ENCODE data around the gene PITPNM1.
A peak's percentile ranks its signal among the peaks of the same experiment; 100 is the strongest.

PITPNM1 gene

GRCh38 chr11:67492801-67493547 lies 12.2 kb downstream of the PITPNM1 start (continued):
- TF ChIP-seq PPARA (CRISPR knock-in tag; IDR thresholded peaks at IDR 0.05; ENCODE audit: borderline replicate concordance) (no peak), CSDC2 (CRISPR knock-in tag; IDR thresholded peaks at IDR 0.05) (no peak)
- TF ChIP-seq, protein P1, sequence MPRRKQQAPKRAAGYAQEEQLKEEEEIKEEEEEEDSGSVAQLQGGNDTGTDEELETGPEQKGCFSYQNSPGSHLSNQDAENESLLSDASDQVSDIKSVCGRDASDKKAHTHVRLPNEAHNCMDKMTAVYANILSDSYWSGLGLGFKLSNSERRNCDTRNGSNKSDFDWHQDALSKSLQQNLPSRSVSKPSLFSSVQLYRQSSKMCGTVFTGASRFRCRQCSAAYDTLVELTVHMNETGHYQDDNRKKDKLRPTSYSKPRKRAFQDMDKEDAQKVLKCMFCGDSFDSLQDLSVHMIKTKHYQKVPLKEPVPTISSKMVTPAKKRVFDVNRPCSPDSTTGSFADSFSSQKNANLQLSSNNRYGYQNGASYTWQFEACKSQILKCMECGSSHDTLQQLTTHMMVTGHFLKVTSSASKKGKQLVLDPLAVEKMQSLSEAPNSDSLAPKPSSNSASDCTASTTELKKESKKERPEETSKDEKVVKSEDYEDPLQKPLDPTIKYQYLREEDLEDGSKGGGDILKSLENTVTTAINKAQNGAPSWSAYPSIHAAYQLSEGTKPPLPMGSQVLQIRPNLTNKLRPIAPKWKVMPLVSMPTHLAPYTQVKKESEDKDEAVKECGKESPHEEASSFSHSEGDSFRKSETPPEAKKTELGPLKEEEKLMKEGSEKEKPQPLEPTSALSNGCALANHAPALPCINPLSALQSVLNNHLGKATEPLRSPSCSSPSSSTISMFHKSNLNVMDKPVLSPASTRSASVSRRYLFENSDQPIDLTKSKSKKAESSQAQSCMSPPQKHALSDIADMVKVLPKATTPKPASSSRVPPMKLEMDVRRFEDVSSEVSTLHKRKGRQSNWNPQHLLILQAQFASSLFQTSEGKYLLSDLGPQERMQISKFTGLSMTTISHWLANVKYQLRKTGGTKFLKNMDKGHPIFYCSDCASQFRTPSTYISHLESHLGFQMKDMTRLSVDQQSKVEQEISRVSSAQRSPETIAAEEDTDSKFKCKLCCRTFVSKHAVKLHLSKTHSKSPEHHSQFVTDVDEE (CRISPR knock-in tag; IDR thresholded peaks at IDR 0.05): no peak

DNA sequence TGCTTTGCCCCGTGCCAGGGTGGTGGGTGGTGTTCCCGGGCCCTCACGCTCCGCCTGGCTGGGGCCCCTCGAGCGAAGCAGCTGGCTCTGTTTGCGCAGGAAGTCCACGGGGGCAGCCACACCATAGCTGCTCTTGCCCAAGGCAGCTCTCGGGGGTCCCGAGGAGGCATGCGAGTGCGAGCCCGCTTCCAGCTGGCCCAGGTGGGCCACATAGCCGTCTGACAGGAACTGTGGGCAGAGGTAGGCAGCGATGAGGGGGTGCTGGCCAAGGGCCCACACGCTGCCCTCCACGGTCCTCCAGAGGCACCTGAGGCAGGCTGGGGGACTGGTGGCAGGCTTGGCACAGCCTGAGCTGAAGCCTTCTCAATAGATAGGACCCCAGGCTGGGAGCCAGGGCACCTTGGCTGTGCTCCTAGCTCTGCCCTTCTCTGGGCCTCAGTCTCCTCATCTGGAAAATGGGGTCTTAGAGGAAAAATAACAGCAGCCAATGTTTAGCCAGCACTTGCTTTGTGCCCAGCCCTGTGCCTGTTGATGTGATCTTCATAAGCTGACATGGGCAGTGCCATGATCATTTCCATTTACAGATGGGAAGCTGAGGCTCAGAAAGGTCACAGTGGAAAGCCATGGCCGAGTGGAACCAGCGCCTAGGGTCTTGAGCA lies 13.0 kb downstream of the PITPNM1 start:
- no peak for TF ChIP-seq RARB (CRISPR knock-in tag; IDR thresholded peaks at IDR 0.05)
- no peak for TF ChIP-seq CSDC2 (CRISPR knock-in tag; IDR thresholded peaks at IDR 0.05)
- no peak for TF ChIP-seq ZNF70 (CRISPR knock-in tag; IDR thresholded peaks at IDR 0.05)
- no peak for TF ChIP-seq ARNTL (CRISPR knock-in tag; IDR thresholded peaks at IDR 0.05; ENCODE audit: borderline replicate concordance, low read depth)
- TF ChIP-seq, protein P2, sequence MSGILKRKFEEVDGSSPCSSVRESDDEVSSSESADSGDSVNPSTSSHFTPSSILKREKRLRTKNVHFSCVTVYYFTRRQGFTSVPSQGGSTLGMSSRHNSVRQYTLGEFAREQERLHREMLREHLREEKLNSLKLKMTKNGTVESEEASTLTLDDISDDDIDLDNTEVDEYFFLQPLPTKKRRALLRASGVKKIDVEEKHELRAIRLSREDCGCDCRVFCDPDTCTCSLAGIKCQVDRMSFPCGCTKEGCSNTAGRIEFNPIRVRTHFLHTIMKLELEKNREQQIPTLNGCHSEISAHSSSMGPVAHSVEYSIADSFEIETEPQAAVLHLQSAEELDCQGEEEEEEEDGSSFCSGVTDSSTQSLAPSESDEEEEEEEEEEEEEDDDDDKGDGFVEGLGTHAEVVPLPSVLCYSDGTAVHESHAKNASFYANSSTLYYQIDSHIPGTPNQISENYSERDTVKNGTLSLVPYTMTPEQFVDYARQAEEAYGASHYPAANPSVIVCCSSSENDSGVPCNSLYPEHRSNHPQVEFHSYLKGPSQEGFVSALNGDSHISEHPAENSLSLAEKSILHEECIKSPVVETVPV (CRISPR knock-in tag; IDR thresholded peaks at IDR 0.05): no peak
- no peak for TF ChIP-seq ESRRG (CRISPR knock-in tag; IDR thresholded peaks at IDR 0.05)
- TF ChIP-seq TOX (CRISPR knock-in tag; IDR thresholded peaks at IDR 0.05; ENCODE audit: borderline replicate concordance): no peak
- TF ChIP-seq OSR1 (CRISPR knock-in tag; IDR thresholded peaks at IDR 0.05): no peak
- TF ChIP-seq ZC3H10 (CRISPR knock-in tag; IDR thresholded peaks at IDR 0.05): no peak
- TF ChIP-seq ZFP3 (CRISPR knock-in tag; IDR thresholded peaks at IDR 0.05): no peak
- TF ChIP-seq ZFP30 (CRISPR knock-in tag; IDR thresholded peaks at IDR 0.05): no peak
- TF ChIP-seq, protein P3, sequence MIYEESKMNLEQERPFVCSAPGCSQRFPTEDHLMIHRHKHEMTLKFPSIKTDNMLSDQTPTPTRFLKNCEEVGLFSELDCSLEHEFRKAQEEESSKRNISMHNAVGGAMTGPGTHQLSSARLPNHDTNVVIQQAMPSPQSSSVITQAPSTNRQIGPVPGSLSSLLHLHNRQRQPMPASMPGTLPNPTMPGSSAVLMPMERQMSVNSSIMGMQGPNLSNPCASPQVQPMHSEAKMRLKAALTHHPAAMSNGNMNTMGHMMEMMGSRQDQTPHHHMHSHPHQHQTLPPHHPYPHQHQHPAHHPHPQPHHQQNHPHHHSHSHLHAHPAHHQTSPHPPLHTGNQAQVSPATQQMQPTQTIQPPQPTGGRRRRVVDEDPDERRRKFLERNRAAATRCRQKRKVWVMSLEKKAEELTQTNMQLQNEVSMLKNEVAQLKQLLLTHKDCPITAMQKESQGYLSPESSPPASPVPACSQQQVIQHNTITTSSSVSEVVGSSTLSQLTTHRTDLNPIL (CRISPR knock-in tag; IDR thresholded peaks at IDR 0.05; ENCODE audit: low read depth): no peak
- TF ChIP-seq GLIS3 (CRISPR knock-in tag; IDR thresholded peaks at IDR 0.05): no peak
- TF ChIP-seq TCF4 (CRISPR knock-in tag; IDR thresholded peaks at IDR 0.05; ENCODE audit: borderline replicate concordance): no peak
- no peak for TF ChIP-seq ZNF565 (CRISPR knock-in tag; conservative IDR thresholded peaks at IDR 0.05; ENCODE audit: low read depth)
- 0 out of 3 replicates have a peak, but pooled peaks have one; percentile 5 for ATAC-seq

GRCh38 chr11:67491276-67492068 lies 13.7 kb downstream of the PITPNM1 start:
- no peak for ATAC-seq
- TF ChIP-seq SNAI2 (CRISPR knock-in tag; IDR thresholded peaks at IDR 0.05): no peak
- no peak for TF ChIP-seq RARB (CRISPR knock-in tag; IDR thresholded peaks at IDR 0.05)
- no peak for TF ChIP-seq PATZ1 (CRISPR knock-in tag; IDR thresholded peaks at IDR 0.05; ENCODE audit: borderline replicate concordance)
- TF ChIP-seq CSDC2 (CRISPR knock-in tag; IDR thresholded peaks at IDR 0.05): no peak
- no peak for TF ChIP-seq ISL1 (CRISPR knock-in tag; IDR thresholded peaks at IDR 0.05)
- TF ChIP-seq ZNF8 (CRISPR knock-in tag; IDR thresholded peaks at IDR 0.05): no peak
- TF ChIP-seq, protein P2 (CRISPR knock-in tag; IDR thresholded peaks at IDR 0.05): no peak
- TF ChIP-seq ZFP30 (CRISPR knock-in tag; IDR thresholded peaks at IDR 0.05): no peak
- TF ChIP-seq, protein P4, sequence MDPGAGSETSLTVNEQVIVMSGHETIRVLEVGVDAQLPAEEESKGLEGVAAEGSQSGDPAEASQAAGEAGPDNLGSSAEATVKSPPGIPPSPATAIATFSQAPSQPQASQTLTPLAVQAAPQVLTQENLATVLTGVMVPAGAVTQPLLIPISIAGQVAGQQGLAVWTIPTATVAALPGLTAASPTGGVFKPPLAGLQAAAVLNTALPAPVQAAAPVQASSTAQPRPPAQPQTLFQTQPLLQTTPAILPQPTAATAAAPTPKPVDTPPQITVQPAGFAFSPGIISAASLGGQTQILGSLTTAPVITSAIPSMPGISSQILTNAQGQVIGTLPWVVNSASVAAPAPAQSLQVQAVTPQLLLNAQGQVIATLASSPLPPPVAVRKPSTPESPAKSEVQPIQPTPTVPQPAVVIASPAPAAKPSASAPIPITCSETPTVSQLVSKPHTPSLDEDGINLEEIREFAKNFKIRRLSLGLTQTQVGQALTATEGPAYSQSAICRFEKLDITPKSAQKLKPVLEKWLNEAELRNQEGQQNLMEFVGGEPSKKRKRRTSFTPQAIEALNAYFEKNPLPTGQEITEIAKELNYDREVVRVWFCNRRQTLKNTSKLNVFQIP (CRISPR knock-in tag; IDR thresholded peaks at IDR 0.05; ENCODE audit: borderline replicate concordance, low read depth): no peak
- TF ChIP-seq, protein P1 (CRISPR knock-in tag; IDR thresholded peaks at IDR 0.05): no peak
- TF ChIP-seq PPARA (CRISPR knock-in tag; IDR thresholded peaks at IDR 0.05; ENCODE audit: borderline replicate concordance): no peak
